Loucy (cell line): ENCODE data around the gene SLC22A9.

Experiments used
- H2AFZ ChIP-seq: fragments of 200-600 bp; sonication (generic); 2 replicates; pipeline ENCODE4 v1.6.0; 2016; ENCODE audit warnings: antibody characterized with exemption, mild to moderate bottlenecking, low read length, moderate library complexity
- H3F3A ChIP-seq: fragments of 200-600 bp; 2 replicates; pipeline ENCODE4 v1.6.0; 2016; ENCODE audit warnings: antibody characterized with exemption, low read depth, mild to moderate bottlenecking
- H3K27me3 ChIP-seq: fragments of 200-600 bp; sonication (generic); 2 replicates; pipeline ENCODE4 v1.6.1; 2014; ENCODE audit warnings: low read length, mild to moderate bottlenecking; ENCODE audit not compliant: insufficient read depth, poor library complexity, severe bottlenecking
- H3K36me3 ChIP-seq: fragments of 200-600 bp; sonication (generic); 2 replicates; pipeline ENCODE4 v1.6.1; 2016; ENCODE audit warnings: low read length; ENCODE audit not compliant: insufficient read depth
- H3K4me1 ChIP-seq: fragments of 200-600 bp; sonication (generic); 2 replicates; pipeline ENCODE4 v1.5.1; 2014; ENCODE audit warnings: low read length, mild to moderate bottlenecking; ENCODE audit not compliant: insufficient read depth, poor library complexity, severe bottlenecking
- H3K4me2 ChIP-seq: fragments of 200-600 bp; sonication (generic); 2 replicates; pipeline ENCODE4 v1.6.0; 2014; ENCODE audit warnings: antibody characterized with exemption, low read length, low read depth, mild to moderate bottlenecking; ENCODE audit not compliant: poor library complexity, severe bottlenecking
- H3K4me3 ChIP-seq: fragments of 200-600 bp; sonication (generic); 2 replicates; pipeline ENCODE4 v1.5.1; 2014; ENCODE audit warnings: low read length, mild to moderate bottlenecking, mixed read lengths; ENCODE audit not compliant: poor library complexity, severe bottlenecking
- H3K79me2 ChIP-seq: fragments of 200-600 bp; sonication (generic); 2 replicates; pipeline ENCODE4 v1.6.1; 2014; ENCODE audit warnings: low read length; ENCODE audit not compliant: insufficient read depth
- H3K9ac ChIP-seq: fragments of 200-600 bp; sonication (generic); 2 replicates; pipeline ENCODE4 v1.6.0; 2014; ENCODE audit warnings: mild to moderate bottlenecking, low read depth, low read length, moderate library complexity; ENCODE audit not compliant: poor library complexity, severe bottlenecking
- H3K9me2 ChIP-seq: fragments of 200-600 bp; sonication (generic); replicated peaks from 2 replicates; pipeline ENCODE4 v1.6.1; 2016; ENCODE audit warnings: low read depth, low read length, mixed read lengths
- H3K9me3 ChIP-seq: fragments of 200-600 bp; sonication (generic); 2 replicates; pipeline ENCODE4 v1.6.1; 2014; ENCODE audit warnings: mild to moderate bottlenecking, antibody characterized with exemption, low read length, low read depth; ENCODE audit not compliant: insufficient read depth
- H4K20me1 ChIP-seq: fragments of 200-600 bp; sonication (generic); 2 replicates; pipeline ENCODE4 v1.6.0; 2014; ENCODE audit warnings: antibody characterized with exemption, low read length, mild to moderate bottlenecking; ENCODE audit not compliant: insufficient read depth, poor library complexity, severe bottlenecking
- CTCF ChIP-seq: fragments of 200-600 bp; sonication (generic); conservative IDR thresholded peaks from 2 replicates; pipeline ENCODE4 v1.5.1; 2014; ENCODE audit warnings: mild to moderate bottlenecking, antibody characterized with exemption, low read length
- EZH2phosphoT487 ChIP-seq: fragments of 200-600 bp; IDR thresholded peaks from 2 replicates; pipeline ENCODE4 v1.6.1; 2018; ENCODE audit warnings: antibody characterized with exemption, mild to moderate bottlenecking, moderate library complexity, borderline replicate concordance

SLC22A9 gene

DNA sequence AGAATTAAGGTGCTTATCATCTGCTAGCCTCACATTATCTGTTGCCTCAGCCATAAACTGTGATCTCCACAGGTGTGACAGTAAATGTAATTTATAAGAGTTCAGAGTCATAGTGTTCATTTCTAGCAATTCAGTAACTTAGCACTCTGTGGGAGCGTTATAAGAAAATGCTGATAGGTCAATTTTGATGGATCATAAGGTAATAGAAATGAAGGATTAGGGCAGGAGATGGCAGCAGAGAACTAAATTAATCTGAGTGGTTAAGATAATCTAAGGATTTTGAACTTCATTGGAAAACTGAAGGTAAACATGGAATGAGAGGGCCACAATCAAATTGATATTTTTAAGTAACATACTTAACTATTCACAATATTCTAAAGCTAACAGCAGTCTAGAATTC lies 26.5 kb upstream of the SLC22A9 start:
- Histone ChIP-seq H3F3A (no peaks in the 10 kb centered on the region), H3K4me3 (no peak overlapping the region), H3K9ac (no peak overlapping the region), H3K9me3 (no peaks in the 10 kb centered on the region), H2AFZ (no peak overlapping the region), H3K9me2 (no peaks in the 10 kb centered on the region), H3K79me2 (no peaks in the 10 kb centered on the region), H3K4me1 (no peaks in the 10 kb centered on the region), H3K4me2 (no peak overlapping the region), H3K36me3 (no peaks in the 10 kb centered on the region), H4K20me1 (no peaks in the 10 kb centered on the region), H3K27me3 (no peaks in the 10 kb centered on the region)
- TF ChIP-seq CTCF: no peak
- TF ChIP-seq EZH2phosphoT487: no peak

- Histone ChIP-seq H3K9ac (no peak overlapping the region), H2AFZ (no peak overlapping the region), H3K9me2 (no peaks in the 10 kb centered on the region), H3K79me2 (no peaks in the 10 kb centered on the region), H3K27me3 (no peaks in the 10 kb centered on the region), H3K9me3 (no peaks in the 10 kb centered on the region), H3K4me2 (no peak overlapping the region), H3F3A (no peaks in the 10 kb centered on the region), H3K4me3 (no peak overlapping the region), H4K20me1 (no peaks in the 10 kb centered on the region), H3K36me3 (no peaks in the 10 kb centered on the region), H3K4me1 (no peaks in the 10 kb centered on the region)
- no peak for TF ChIP-seq EZH2phosphoT487
- no peak for TF ChIP-seq CTCF
Measured at GRCh38 chr11:63352144-63352543, 17.4 kb upstream of the SLC22A9 start.

- Histone ChIP-seq H3K79me2 (no peaks in the 10 kb centered on the region), H3K4me3 (no peak overlapping the region), H2AFZ (no peak overlapping the region), H3K4me1 (no peaks in the 10 kb centered on the region), H4K20me1 (no peaks in the 10 kb centered on the region), H3K27me3 (no peaks in the 10 kb centered on the region), H3K36me3 (no peaks in the 10 kb centered on the region), H3K9ac (no peak overlapping the region), H3K9me2 (no peaks in the 10 kb centered on the region), H3K9me3 (no peaks in the 10 kb centered on the region), H3F3A (no peaks in the 10 kb centered on the region), H3K4me2 (no peak overlapping the region)
- TF ChIP-seq EZH2phosphoT487 (no peak), CTCF (no peak)
Measured at GRCh38 chr11:63362196-63362793, 7.3 kb upstream of the SLC22A9 start.
